K562 (cell line): ENCODE data around the gene WNT11. TPM values are rescaled to one million over a fixed set of nuclear protein-coding genes. Genes with fewer than 3 reads are reported as not detected.

ENCODE experiments used
- ATAC-seq: fragments of 200-7000 bp; cut with Tn5 transposase; 3 replicates; pipeline ENCODE4 v1.9.1; 2020; ENCODE audit warnings: moderate library complexity
- BruUV-seq: library from RNA; stranded (reverse); fragments of 400-500 nt; replicated peaks from 2 replicates; lab custom pipeline; 2021; lab: Mats Ljungman, UMichigan
- CTCF ChIA-PET: fragments of 300-600 bp; formaldehyde crosslinking; extraction: SDS; loops from one replicate; lab custom pipeline; 2021; ENCODE audit warnings: low intra/inter-chr PET ratio; lab: Yijun Ruan, JAX
- POLR2A ChIA-PET: fragments of 300-600, 350-650 bp; sonication (Branson Sonifier 250); formaldehyde crosslinking; extraction: SDS; loops from one replicate; lab custom pipeline; 2021; ENCODE audit warnings: antibody characterized with exemption, inconsistent platforms; lab: Yijun Ruan, JAX
- DNase-seq, 4 experiments: peaks; one replicate each; pipeline versions ENCODE4 v3.0.0 to v3.0.0-alpha.2; 2011 to 2018; ENCODE audit warnings: low spot score in 3 of 4, mixed read lengths in 3 of 4; ENCODE audit errors: extremely low read depth in 1 of 4
- FAIRE-seq: peaks from 2 replicates; lab custom pipeline; 2011; peaks lifted over from hg19 to GRCh38; lab: Jason Lieb, UNC
- H2AFZ ChIP-seq: 2 replicates; pipeline ENCODE4 v1.6.0; 2011; ENCODE audit warnings: low read depth, low read length, control low read depth, inconsistent platforms
- H3K27ac ChIP-seq: fragments of 200-600 bp; 3 replicates; pipeline ENCODE4 v1.8.0; 2011; ENCODE audit warnings: low read depth, mild to moderate bottlenecking, control low read depth, inconsistent platforms, low read length, moderate library complexity, mixed read lengths; ENCODE audit errors: extremely low read depth
- H3K27me3 ChIP-seq, 2 experiments: fragments of 300-600 bp in 1 of 2; 2 replicates in 1 of 2; 3 replicates in 1 of 2; pipeline versions ENCODE4 v1.6.0 to v1.8.0; 2011; ENCODE audit warnings: inconsistent platforms in 2 of 2, low read length in 2 of 2, mild to moderate bottlenecking in 1 of 2, mixed read lengths in 1 of 2, moderate library complexity in 1 of 2; ENCODE audit not compliant: control insufficient read depth in 2 of 2, insufficient read depth in 2 of 2
- H3K36me3 ChIP-seq: fragments of 300-600 bp; 3 replicates; pipeline ENCODE4 v1.8.0; 2011; ENCODE audit warnings: mild to moderate bottlenecking, low read length, inconsistent platforms; ENCODE audit not compliant: control insufficient read depth, insufficient read depth
- H3K4me1 ChIP-seq, 2 experiments: fragments of 200-600 bp in 1 of 2; replicated peaks in 1 of 2; 2 replicates in 1 of 2; 3 replicates in 1 of 2; pipeline versions ENCODE4 v1.5.1 to v1.8.0; 2011; ENCODE audit warnings: inconsistent platforms in 2 of 2, low read length in 2 of 2, mild to moderate bottlenecking in 1 of 2, mixed read lengths in 1 of 2, moderate library complexity in 1 of 2; ENCODE audit not compliant: control insufficient read depth in 2 of 2, insufficient read depth in 2 of 2
- H3K4me2 ChIP-seq: 2 replicates; pipeline ENCODE4 v1.6.1; 2011; ENCODE audit warnings: low read length, control low read depth, inconsistent platforms, mixed read lengths; ENCODE audit not compliant: insufficient read depth
- H3K4me3 ChIP-seq: fragments of 200-600 bp; sonication (generic), shearing (Covaris generic); 2 replicates; pipeline ENCODE4 v1.5.1; 2016; ENCODE audit warnings: control low read depth, inconsistent platforms
- H3K79me2 ChIP-seq: fragments of 200-600 bp; 3 replicates; pipeline ENCODE4 v1.8.0; 2011; ENCODE audit warnings: low read length, inconsistent platforms; ENCODE audit not compliant: control insufficient read depth, insufficient read depth
- H3K9ac ChIP-seq, 2 experiments: 2 replicates each; pipeline versions ENCODE4 v1.6.0 to v1.6.1; 2011; ENCODE audit warnings: low read depth in 2 of 2, low read length in 2 of 2, control low read depth in 1 of 2, inconsistent platforms in 1 of 2, mild to moderate bottlenecking in 1 of 2, mixed read lengths in 1 of 2; ENCODE audit not compliant: insufficient read depth in 1 of 2
- H3K9me1 ChIP-seq: one replicate; pipeline ENCODE4 v1.6.0; 2011; ENCODE audit warnings: inconsistent platforms, mild to moderate bottlenecking, low read length, moderate library complexity; ENCODE audit not compliant: control insufficient read depth, insufficient read depth
- H3K9me3 ChIP-seq: replicated peaks from 2 replicates; pipeline ENCODE4 v1.5.1; 2011; ENCODE audit warnings: low read depth, low read length, inconsistent platforms; ENCODE audit not compliant: control insufficient read depth, insufficient read depth
- H4K20me1 ChIP-seq: replicated peaks from 2 replicates; pipeline ENCODE4 v1.6.1; 2011; ENCODE audit warnings: low read length, inconsistent platforms, mixed read lengths; ENCODE audit not compliant: control insufficient read depth, insufficient read depth
- ZNF408 ChIP-seq: fragments of 250-450 bp; sonication (Bioruptor Pico); IDR thresholded peaks from 2 replicates; pipeline ENCODE4 v1.4.0; 2020; ENCODE audit warnings: low read depth, mild to moderate bottlenecking, moderate library complexity
- ZNF431 ChIP-seq: sonication (generic); formaldehyde crosslinking; IDR thresholded peaks from 2 replicates; pipeline ENCODE4 v1.8.0; 2022; ENCODE audit warnings: mild to moderate bottlenecking, missing genetic modification reagents
- WGBS: fragments of 100-300 bp; shearing (Covaris generic); methylation state at CpG from one replicate; pipeline ENCODE4 v1.1.6; 2016; ENCODE audit warnings: low coverage, mixed read lengths; ENCODE audit not compliant: insufficient coverage; ENCODE audit errors: missing lambda C conversion rate; 5-methylcytosine and 5-hydroxymethylcytosine counted together
- in situ Hi-C: fragments of 300-500 bp; cut with MboI; formaldehyde crosslinking; loops from 4 replicates; pipeline ENCODE4 v1.15.0; 2018; ENCODE audit warnings: inconsistent platforms, mixed read lengths
- intact Hi-C: fragments of 100-400 bp; cut with micrococcal nuclease; formaldehyde crosslinking; loops from 2 replicates; pipeline ENCODE4 v1.14.2; 2022
- polyA plus RNA-seq, 8 experiments: library from polyadenylated mRNA; depleted of rRNA in 4 of 8; stranded (reverse) in 5 of 8; unstranded in 3 of 8; fragments of >200 nt; fragmentation: Nextera tagmentation in 2 of 8; fragmentation: Illumina TruSeq in 1 of 8; extraction: Ambion mirVana in 2 of 8; extraction: Trizol in 1 of 8; gene quantifications; 2 replicates each; pipeline versions ENCODE4 v1.2.1 to v1.2.3, GENCODE V29; 2011 to 2014; ENCODE audit warnings: inconsistent platforms in 1 of 8, missing spikeins in 1 of 8
- total RNA-seq, 7 experiments: library from RNA; depleted of rRNA in 6 of 7; stranded (reverse); fragments of >200 nt in 6 of 7; fragmentation: Illumina TruSeq in 2 of 7; extraction: Trizol in 2 of 7; gene quantifications; 2 replicates each; pipeline versions ENCODE4 v1.2.1 to v1.2.3, GENCODE V29; 2011 to 2021; ENCODE audit warnings: low replicate concordance in 1 of 7
- TF ChIP-seq, protein P1 (sequence below): sonication (generic); formaldehyde crosslinking; IDR thresholded peaks from 2 replicates; pipeline ENCODE4 v1.8.1; 2023; ENCODE audit warnings: missing genetic modification reagents, mild to moderate bottlenecking, borderline replicate concordance
- TF ChIP-seq, protein P2 (sequence below): fragments of 450-650 bp; IDR thresholded peaks from 2 replicates; pipeline ENCODE4 v1.6.1; 2018; ENCODE audit not compliant: partially characterized antibody

The WNT11 gene
- total and polyA plus RNA-seq, 9 of the 15 experiments (the other 6 are each of a cell fraction or from before 2014, with no cell fraction given), result 0.03 to 0.20 (median 0.09) TPM; not detected in 4

DNA sequence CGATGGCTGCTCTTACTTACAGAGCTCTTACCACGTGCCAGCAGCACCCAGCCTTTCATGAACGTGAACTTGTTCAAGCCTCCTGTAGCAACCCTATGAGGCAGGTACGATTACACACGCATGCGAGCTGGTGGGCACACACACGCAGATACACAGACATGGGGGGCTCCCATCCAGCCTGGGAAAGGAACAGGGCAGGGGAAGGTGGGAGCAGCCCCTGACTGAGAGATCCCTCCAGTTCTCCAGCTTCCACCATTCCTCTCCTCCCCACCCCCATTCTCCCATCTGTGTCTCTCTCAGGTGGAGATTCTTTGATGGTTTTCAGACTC, 37.6 kb upstream of the WNT11 start (continued):
- TF ChIP-seq, protein P1, sequence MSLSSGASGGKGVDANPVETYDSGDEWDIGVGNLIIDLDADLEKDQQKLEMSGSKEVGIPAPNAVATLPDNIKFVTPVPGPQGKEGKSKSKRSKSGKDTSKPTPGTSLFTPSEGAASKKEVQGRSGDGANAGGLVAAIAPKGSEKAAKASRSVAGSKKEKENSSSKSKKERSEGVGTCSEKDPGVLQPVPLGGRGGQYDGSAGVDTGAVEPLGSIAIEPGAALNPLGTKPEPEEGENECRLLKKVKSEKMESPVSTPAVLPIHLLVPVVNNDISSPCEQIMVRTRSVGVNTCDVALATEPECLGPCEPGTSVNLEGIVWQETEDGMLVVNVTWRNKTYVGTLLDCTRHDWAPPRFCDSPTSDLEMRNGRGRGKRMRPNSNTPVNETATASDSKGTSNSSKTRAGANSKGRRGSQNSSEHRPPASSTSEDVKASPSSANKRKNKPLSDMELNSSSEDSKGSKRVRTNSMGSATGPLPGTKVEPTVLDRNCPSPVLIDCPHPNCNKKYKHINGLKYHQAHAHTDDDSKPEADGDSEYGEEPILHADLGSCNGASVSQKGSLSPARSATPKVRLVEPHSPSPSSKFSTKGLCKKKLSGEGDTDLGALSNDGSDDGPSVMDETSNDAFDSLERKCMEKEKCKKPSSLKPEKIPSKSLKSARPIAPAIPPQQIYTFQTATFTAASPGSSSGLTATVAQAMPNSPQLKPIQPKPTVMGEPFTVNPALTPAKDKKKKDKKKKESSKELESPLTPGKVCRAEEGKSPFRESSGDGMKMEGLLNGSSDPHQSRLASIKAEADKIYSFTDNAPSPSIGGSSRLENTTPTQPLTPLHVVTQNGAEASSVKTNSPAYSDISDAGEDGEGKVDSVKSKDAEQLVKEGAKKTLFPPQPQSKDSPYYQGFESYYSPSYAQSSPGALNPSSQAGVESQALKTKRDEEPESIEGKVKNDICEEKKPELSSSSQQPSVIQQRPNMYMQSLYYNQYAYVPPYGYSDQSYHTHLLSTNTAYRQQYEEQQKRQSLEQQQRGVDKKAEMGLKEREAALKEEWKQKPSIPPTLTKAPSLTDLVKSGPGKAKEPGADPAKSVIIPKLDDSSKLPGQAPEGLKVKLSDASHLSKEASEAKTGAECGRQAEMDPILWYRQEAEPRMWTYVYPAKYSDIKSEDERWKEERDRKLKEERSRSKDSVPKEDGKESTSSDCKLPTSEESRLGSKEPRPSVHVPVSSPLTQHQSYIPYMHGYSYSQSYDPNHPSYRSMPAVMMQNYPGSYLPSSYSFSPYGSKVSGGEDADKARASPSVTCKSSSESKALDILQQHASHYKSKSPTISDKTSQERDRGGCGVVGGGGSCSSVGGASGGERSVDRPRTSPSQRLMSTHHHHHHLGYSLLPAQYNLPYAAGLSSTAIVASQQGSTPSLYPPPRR, result no peak
- TF ChIP-seq ZNF431 (CRISPR knock-in tag), result no peak

DNA sequence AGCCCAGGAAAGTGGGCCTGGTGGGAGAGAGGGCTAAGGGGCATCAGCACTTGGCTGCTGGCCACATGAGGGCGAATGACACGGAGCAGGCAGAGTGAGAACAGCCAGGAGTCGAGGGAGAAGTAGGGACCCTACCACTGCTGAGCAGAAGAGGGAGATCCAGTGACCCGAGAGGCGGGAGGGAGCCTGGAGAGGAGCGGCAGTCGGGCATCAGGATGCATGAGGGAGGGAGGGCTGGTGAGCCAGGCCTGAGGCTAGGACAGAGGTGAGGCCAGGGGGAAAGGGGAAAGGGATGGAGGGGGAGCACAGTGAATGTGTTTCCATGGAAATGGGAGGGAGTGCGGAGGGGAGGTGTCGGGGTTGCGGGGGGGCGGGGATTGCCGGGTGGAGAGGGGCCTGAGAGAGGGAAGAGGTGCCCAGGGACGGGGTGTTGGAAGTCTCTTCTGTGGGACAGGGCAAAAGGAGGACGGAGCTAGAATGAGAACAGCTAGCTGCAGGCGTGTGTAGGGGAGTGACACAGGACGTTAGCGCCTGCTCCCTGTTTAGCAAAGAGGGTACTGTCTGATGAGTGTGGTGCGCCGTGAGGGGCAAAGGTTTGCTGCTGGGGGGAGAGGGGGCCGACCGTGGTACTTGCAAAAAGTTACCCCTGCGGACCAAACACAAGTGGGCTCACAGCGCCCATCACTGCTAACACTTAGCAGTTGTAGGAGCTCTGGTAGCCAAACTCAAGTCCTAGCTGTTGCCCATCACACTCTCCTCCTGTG, 37.1 kb upstream of the WNT11 start:
- no peak overlapping the region for H3K4me3 ChIP-seq
- H4K20me1 ChIP-seq, result no peaks in the 10 kb centered on the region
- H3K9me1 ChIP-seq, result no peaks in the 10 kb centered on the region
- in situ Hi-C loops (no loop called here), intact Hi-C loops (no loop called here)
- WGBS, result 7% methylated on average over 13 of the region's 23 CpGs
- no peak overlapping the region for H2AFZ ChIP-seq
- H3K36me3 ChIP-seq, result no peaks in the 10 kb centered on the region
- ChIA-PET POLR2A (interaction anchor here (0.7 to 1.0 kb wide), 3 partner anchors 10 to 441 kb away, joined by 3 read pairs; no protein-coding TSS in a partner anchor), CTCF (no interaction called here)
- no peak overlapping the region; the same call in 1 of the 2 replicates for H3K4me2 ChIP-seq
- BruUV-seq, result no TSS peak
- H3K79me2 ChIP-seq, result no peaks in the 10 kb centered on the region
- peaks cover 2 to 17% of the 10 kb centered on the region in 2 experiments; a peak in 3 of 5 replicates for H3K4me1 ChIP-seq
- ATAC-seq (no peak), DNase-seq (no peak), FAIRE-seq (no peak)
- H3K9ac ChIP-seq, result no peak overlapping the region
- no peaks in the 10 kb centered on the region for H3K9me3 ChIP-seq
- TF ChIP-seq, protein P2, sequence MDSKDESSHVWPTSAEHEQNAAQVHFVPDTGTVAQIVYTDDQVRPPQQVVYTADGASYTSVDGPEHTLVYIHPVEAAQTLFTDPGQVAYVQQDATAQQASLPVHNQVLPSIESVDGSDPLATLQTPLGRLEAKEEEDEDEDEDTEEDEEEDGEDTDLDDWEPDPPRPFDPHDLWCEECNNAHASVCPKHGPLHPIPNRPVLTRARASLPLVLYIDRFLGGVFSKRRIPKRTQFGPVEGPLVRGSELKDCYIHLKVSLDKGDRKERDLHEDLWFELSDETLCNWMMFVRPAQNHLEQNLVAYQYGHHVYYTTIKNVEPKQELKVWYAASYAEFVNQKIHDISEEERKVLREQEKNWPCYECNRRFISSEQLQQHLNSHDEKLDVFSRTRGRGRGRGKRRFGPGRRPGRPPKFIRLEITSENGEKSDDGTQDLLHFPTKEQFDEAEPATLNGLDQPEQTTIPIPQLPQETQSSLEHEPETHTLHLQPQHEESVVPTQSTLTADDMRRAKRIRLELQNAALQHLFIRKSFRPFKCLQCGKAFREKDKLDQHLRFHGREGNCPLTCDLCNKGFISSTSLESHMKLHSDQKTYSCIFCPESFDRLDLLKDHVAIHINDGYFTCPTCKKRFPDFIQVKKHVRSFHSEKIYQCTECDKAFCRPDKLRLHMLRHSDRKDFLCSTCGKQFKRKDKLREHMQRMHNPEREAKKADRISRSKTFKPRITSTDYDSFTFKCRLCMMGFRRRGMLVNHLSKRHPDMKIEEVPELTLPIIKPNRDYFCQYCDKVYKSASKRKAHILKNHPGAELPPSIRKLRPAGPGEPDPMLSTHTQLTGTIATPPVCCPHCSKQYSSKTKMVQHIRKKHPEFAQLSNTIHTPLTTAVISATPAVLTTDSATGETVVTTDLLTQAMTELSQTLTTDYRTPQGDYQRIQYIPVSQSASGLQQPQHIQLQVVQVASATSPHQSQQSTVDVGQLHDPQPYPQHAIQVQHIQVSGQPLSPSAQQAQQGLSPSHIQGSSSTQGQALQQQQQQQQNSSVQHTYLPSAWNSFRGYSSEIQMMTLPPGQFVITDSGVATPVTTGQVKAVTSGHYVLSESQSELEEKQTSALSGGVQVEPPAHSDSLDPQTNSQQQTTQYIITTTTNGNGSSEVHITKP, result peak; percentile 64
- TF ChIP-seq ZNF408 (CRISPR knock-in tag), result no peak
- no peak overlapping the region for H3K27ac ChIP-seq
- peaks cover 0 to 15% of the 10 kb centered on the region in 2 experiments; a peak in 2 of 5 replicates for H3K27me3 ChIP-seq
